Measurements from ENCODE around the gene CTRB1. TPM values are rescaled to one million over a fixed set of nuclear protein-coding genes. Genes with fewer than 3 reads are reported as not detected.

The CTRB1 gene
- total and polyA plus RNA-seq, 2 of the 13 experiments (the other 11 are each of a cell fraction or from before 2014, with no cell fraction given), result not detected

- TF ChIP-seq ZBTB10 (CRISPR knock-in tag; IDR thresholded peaks at IDR 0.05; ENCODE audit: borderline replicate concordance) (peak; percentile 94), ZNF225 (CRISPR knock-in tag; IDR thresholded peaks at IDR 0.05) (no peak; the same call in 1 of the 2 replicates), ZNF773 (CRISPR knock-in tag; IDR thresholded peaks at IDR 0.05; ENCODE audit: borderline replicate concordance) (no peak), BRD4 (CRISPR knock-in tag; IDR thresholded peaks at IDR 0.05) (no peak), RERE (CRISPR knock-in tag; IDR thresholded peaks at IDR 0.05; ENCODE audit: low read depth) (peak; percentile 65; the same call in 1 of the 2 replicates), PRDM10 (CRISPR knock-in tag; IDR thresholded peaks at IDR 0.05; ENCODE audit: low read depth) (peak; percentile 80; the same call in 1 of the 2 replicates), ZNF576 (CRISPR knock-in tag; IDR thresholded peaks at IDR 0.05) (peak; percentile 92; the same call in 1 of the 2 replicates), KLF11 (CRISPR knock-in tag; IDR thresholded peaks at IDR 0.05) (peak; percentile 94), IRF9 (CRISPR knock-in tag; IDR thresholded peaks at IDR 0.05; ENCODE audit: borderline replicate concordance) (peak; percentile 68), ZNF670 (CRISPR knock-in tag; IDR thresholded peaks at IDR 0.05; ENCODE audit: borderline replicate concordance) (peak; percentile 98), ZNF234 (CRISPR knock-in tag; conservative IDR thresholded peaks at IDR 0.05) (no peak), ZNF354B (CRISPR knock-in tag; IDR thresholded peaks at IDR 0.05) (peak; percentile 19; the same call in 1 of the 2 replicates), NFYC (CRISPR knock-in tag; IDR thresholded peaks at IDR 0.05) (peak; percentile 20; the same call in 1 of the 2 replicates), ZNF317 (CRISPR knock-in tag; IDR thresholded peaks at IDR 0.05) (peak; percentile 94; the same call in 1 of the 2 replicates)
Observed at GRCh38 chr16:75244844-75245758, 26.3 kb downstream of the CTRB1 start (continued).
